ENCODE results near the gene CTSW.

The CTSW gene

DNA sequence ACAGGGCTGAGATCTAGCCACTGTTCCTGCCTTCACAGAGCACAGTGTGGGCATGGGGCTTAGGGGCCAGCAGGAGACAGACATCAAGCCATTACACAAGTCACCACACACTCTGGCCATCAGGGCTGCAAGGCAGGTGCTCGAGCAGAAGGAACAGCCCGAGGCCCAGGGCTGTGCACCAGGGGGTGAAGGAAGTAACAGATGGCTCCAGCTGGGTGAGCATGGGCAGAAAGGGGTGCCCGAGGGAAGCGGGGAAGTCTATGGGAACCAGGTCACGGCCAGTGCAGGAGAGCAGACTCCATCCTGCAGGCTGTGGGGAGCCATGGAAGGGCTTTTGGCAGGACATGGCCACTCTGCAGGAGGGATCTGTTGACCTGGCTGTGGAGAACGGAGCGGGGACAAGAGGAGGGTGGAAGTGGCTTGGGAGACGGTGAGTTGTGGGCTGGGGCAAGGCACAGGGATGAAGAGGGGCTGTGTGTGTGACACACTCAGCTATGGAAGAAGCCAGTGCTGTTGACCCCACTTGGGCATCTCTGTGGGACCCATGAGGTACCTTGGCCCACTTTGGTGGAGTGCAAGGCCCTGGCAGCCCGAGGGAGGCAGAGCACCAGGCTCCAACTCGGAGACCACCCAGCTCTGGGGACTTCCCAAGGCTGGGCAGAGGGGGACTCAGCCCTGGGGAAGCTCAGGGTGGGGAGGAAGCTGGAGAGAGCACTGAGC is 35.6 kb downstream of the CTSW start:
- H4K20me1 ChIP-seq (ENCODE audit: insufficient read depth) = no peaks in the 10 kb centered on the region
- no peaks in the 10 kb centered on the region for H3K36me3 ChIP-seq (ENCODE audit: insufficient read depth)
- no peak overlapping the region for H3K9ac ChIP-seq
- peaks cover 13% of the 10 kb centered on the region; the same call in 1 of the 2 replicates for H3K79me2 ChIP-seq (ENCODE audit: insufficient read depth, low read depth)
- no peak overlapping the region for H2AFZ ChIP-seq (ENCODE audit: low read depth)
- H3K27me3 ChIP-seq (ENCODE audit: insufficient read depth, low read depth) = no peaks in the 10 kb centered on the region
- TF ChIP-seq, protein P1, sequence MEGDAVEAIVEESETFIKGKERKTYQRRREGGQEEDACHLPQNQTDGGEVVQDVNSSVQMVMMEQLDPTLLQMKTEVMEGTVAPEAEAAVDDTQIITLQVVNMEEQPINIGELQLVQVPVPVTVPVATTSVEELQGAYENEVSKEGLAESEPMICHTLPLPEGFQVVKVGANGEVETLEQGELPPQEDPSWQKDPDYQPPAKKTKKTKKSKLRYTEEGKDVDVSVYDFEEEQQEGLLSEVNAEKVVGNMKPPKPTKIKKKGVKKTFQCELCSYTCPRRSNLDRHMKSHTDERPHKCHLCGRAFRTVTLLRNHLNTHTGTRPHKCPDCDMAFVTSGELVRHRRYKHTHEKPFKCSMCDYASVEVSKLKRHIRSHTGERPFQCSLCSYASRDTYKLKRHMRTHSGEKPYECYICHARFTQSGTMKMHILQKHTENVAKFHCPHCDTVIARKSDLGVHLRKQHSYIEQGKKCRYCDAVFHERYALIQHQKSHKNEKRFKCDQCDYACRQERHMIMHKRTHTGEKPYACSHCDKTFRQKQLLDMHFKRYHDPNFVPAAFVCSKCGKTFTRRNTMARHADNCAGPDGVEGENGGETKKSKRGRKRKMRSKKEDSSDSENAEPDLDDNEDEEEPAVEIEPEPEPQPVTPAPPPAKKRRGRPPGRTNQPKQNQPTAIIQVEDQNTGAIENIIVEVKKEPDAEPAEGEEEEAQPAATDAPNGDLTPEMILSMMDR (conservative IDR thresholded peaks at IDR 0.05; ENCODE audit: low read depth, low read length) = no peak
- H3K27ac ChIP-seq = no peak overlapping the region
- no peak overlapping the region for H3K4me2 ChIP-seq
- H3K4me3 ChIP-seq (IDR thresholded peaks at IDR 0.05; ENCODE audit: insufficient read depth, low read depth, low read length) = no peak overlapping the region
- H3K4me1 ChIP-seq (ENCODE audit: low read depth, poor library complexity, severe bottlenecking) = peaks cover 29% of the 10 kb centered on the region

DNA sequence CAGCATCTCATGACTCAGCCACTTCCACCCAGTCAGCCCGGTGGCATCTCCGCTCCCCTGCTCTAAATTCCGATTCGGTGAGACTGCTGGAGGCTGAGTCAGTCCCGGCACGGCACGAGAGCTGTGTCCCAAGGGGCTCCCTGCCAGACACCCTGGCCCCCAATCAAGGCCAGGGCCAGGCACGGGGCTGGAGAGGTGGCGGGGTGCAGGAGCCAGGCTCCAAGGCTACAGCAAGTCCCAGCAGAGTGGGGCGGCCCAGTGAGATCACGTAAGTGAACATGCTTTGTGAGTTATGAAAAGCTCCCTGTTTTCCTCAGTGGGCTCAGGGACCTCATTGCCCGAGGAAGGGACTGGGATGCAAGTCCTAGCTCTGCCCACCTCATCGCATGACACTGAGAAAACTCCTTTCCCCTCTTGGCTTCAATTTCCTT is 36.2 kb downstream of the CTSW start:
- no peaks in the 10 kb centered on the region for H3K27me3 ChIP-seq (ENCODE audit: insufficient read depth, low read depth)
- no peak overlapping the region for H3K4me3 ChIP-seq (IDR thresholded peaks at IDR 0.05; ENCODE audit: insufficient read depth, low read depth, low read length)
- H3K79me2 ChIP-seq (ENCODE audit: insufficient read depth, low read depth) = peaks cover 13% of the 10 kb centered on the region; the same call in 1 of the 2 replicates
- no peak overlapping the region for H3K9ac ChIP-seq
- H3K27ac ChIP-seq = no peak overlapping the region
- H3K4me1 ChIP-seq (ENCODE audit: low read depth, poor library complexity, severe bottlenecking) = peaks cover 33% of the 10 kb centered on the region
- no peaks in the 10 kb centered on the region for H4K20me1 ChIP-seq (ENCODE audit: insufficient read depth)
- no peak overlapping the region for H3K4me2 ChIP-seq
- H3K36me3 ChIP-seq (ENCODE audit: insufficient read depth) = no peaks in the 10 kb centered on the region
- no peak overlapping the region for H2AFZ ChIP-seq (ENCODE audit: low read depth)
- TF ChIP-seq, protein P1 (conservative IDR thresholded peaks at IDR 0.05; ENCODE audit: low read depth, low read length) = no peak

DNA sequence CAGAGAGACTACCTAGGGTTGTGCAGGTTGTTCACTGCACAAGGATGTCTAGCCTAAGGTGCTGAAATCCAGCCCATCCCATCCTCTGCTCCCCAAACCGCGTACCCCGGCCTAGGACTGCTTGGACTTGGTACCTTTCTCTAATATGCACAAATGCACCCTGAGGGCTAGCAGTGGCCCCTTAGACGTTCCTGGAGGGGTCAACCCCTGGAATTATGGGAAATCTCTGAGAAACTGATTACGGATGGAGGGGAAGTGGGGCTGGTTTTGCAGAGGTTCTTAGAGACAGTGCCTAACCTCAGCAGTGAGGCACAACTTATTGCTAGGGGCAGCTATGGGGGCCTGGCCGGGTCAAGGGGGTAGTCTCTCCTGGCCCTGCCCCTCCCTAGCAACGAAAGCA is 36.8 kb downstream of the CTSW start:
- Histone ChIP-seq H3K4me3 (IDR thresholded peaks at IDR 0.05; ENCODE audit: insufficient read depth, low read depth, low read length) (no peak overlapping the region), H4K20me1 (ENCODE audit: insufficient read depth) (no peaks in the 10 kb centered on the region), H2AFZ (ENCODE audit: low read depth) (no peak overlapping the region), H3K4me1 (ENCODE audit: low read depth, poor library complexity, severe bottlenecking) (peaks cover 35% of the 10 kb centered on the region), H3K27me3 (ENCODE audit: insufficient read depth, low read depth) (no peaks in the 10 kb centered on the region), H3K4me2 (no peak overlapping the region), H3K36me3 (ENCODE audit: insufficient read depth) (no peaks in the 10 kb centered on the region), H3K27ac (no peak overlapping the region), H3K79me2 (ENCODE audit: insufficient read depth, low read depth) (peaks cover 13% of the 10 kb centered on the region; the same call in 1 of the 2 replicates), H3K9ac (no peak overlapping the region)
- TF ChIP-seq, protein P1 (conservative IDR thresholded peaks at IDR 0.05; ENCODE audit: low read depth, low read length) = no peak

DNA sequence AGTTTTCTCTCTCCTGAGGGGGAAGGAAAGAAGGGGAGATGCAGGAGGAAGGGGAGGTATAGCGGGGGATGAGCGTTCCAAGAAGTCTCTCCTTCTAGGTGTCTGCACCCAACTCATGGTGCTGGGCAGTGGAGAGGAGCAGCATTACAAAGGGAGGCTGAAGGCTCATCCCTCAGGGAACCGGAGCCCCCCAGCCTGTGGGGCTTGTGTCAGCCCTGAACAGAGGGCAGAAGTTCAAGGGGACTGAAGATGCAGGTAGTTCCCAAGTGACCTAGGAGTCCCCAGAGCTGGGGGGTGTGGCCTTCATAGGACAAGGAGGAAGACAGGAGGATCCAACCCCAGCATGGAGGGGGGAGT is 37.4 kb downstream of the CTSW start:
- Histone ChIP-seq H2AFZ (ENCODE audit: low read depth) (no peak overlapping the region), H3K4me3 (IDR thresholded peaks at IDR 0.05; ENCODE audit: insufficient read depth, low read depth, low read length) (no peak overlapping the region), H3K79me2 (ENCODE audit: insufficient read depth, low read depth) (peaks cover 13% of the 10 kb centered on the region; the same call in 1 of the 2 replicates), H3K9ac (no peak overlapping the region), H3K27me3 (ENCODE audit: insufficient read depth, low read depth) (no peaks in the 10 kb centered on the region), H3K36me3 (ENCODE audit: insufficient read depth) (no peaks in the 10 kb centered on the region), H3K4me1 (ENCODE audit: low read depth, poor library complexity, severe bottlenecking) (peaks cover 29% of the 10 kb centered on the region), H3K4me2 (0 out of 2 replicates have a peak overlapping the region, but pooled peaks have one; percentile 8), H3K27ac (no peak overlapping the region), H4K20me1 (ENCODE audit: insufficient read depth) (no peaks in the 10 kb centered on the region)
- TF ChIP-seq, protein P1 (conservative IDR thresholded peaks at IDR 0.05; ENCODE audit: low read depth, low read length) = no peak
